ENCODE measurements around the gene DGKK. TPM values are rescaled to one million over a fixed set of nuclear protein-coding genes. Genes with fewer than 3 reads are reported as not detected.

Gene DGKK
- total and polyA plus RNA-seq, 3 experiments from 2014 or later = not detected

DNA sequence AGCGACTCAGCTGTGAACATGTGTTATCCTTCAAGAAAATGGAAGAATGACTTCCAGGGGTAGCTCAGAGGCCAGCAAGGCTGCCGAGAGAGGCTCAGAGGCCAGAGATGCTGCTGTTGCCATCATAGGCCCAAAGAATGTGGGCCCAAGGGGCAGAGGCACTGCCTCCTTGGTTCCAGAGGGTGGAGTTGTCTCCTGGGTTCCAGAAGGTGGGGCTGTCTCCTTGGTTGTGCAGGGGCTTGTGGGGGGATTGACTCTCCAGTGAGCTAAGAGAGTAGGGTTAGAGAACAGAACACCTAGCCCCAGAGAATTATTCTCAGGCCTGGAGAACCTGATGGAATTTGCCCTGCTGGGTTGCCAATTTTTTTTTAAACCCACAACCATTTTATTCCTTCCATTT, 62.6 kb downstream of the DGKK start:
- Mint-ChIP-seq H3K27ac (no peak overlapping the region), H3K36me3 (peaks cover 0 to 2% (median 0%) of the 10 kb centered on the region in 3 donors), H3K9me3 (peaks cover 0 to 10% (median 0%) of the 10 kb centered on the region in 5 donors), H3K4me3 (no peak overlapping the region), H3K27me3 (peaks cover 11 to 18% of the 10 kb centered on the region in 2 donors), H3K4me1 (no peaks in the 10 kb centered on the region)
- H3K4me1 ChIP-seq (ENCODE audit: insufficient read depth, low read length) = no peaks in the 10 kb centered on the region
- no peaks in the 10 kb centered on the region for H3K9me3 ChIP-seq (ENCODE audit: low read length)
- DNase-seq = no peak
- H3K27me3 ChIP-seq (ENCODE audit: insufficient read depth, low read length, poor library complexity, severe bottlenecking) = no peaks in the 10 kb centered on the region
- POLR2A ChIA-PET = no interaction called here
- H3K36me3 ChIP-seq (ENCODE audit: insufficient read depth, low read length) = no peaks in the 10 kb centered on the region
- no peak overlapping the region for H3K4me3 ChIP-seq (ENCODE audit: low read length)
- no peak overlapping the region for H3K27ac ChIP-seq (ENCODE audit: low read depth, low read length)
- CTCF ChIA-PET = no interaction called here

DNA sequence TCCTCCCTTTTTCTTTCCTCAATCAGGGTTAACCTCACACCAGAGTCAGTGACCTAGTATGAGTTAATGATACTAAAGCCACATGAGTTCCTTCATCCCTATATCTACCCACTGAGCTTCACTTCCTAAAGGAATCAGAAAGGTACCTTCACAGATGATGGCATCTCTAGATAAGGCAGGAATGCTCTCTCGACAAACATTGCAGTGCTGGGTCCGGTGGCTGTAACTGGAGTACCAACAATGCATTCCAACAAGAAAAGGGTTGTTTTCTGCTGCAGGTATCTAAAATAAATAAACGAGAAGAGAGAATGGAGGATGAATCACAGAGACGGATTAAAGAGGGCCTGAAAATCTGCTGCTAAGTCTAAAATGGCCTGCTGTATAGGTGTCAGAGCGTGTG, 66.7 kb downstream of the DGKK start:
- Mint-ChIP-seq H3K27ac (no peak overlapping the region), H3K4me1 (no peaks in the 10 kb centered on the region), H3K36me3 (peaks cover 0 to 2% (median 0%) of the 10 kb centered on the region in 3 donors), H3K27me3 (peaks cover 7 to 11% of the 10 kb centered on the region in 2 donors), H3K9me3 (peaks cover 0 to 7% (median 0%) of the 10 kb centered on the region in 5 donors), H3K4me3 (no peak overlapping the region)
- Histone ChIP-seq H3K9me3 (ENCODE audit: low read length) (no peaks in the 10 kb centered on the region), H3K27ac (ENCODE audit: low read depth, low read length) (no peak overlapping the region), H3K4me1 (ENCODE audit: insufficient read depth, low read length) (no peaks in the 10 kb centered on the region), H3K27me3 (ENCODE audit: insufficient read depth, low read length, poor library complexity, severe bottlenecking) (no peaks in the 10 kb centered on the region), H3K4me3 (ENCODE audit: low read length) (no peak overlapping the region), H3K36me3 (ENCODE audit: insufficient read depth, low read length) (no peaks in the 10 kb centered on the region)
- CTCF ChIA-PET = no interaction called here
- DNase-seq = no peak
- POLR2A ChIA-PET = no interaction called here

DNA sequence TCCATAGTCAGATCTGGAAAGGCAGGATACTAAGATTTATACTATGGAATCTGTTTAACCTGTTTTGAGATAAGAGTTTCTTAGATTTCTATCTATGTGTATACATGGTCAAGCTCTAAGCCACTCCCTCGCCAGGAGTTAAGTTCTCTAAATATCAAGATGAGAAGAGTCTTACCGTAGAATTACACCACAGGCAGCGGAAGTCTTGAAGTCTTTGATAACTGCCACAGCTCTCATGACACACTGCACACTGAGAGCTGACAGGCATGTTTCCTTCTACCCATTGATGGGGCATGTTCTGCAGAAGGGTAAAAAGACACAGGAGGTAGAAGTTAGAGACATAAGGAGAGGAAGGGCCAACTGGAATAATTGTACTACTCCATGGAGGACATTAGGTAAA, 67.7 kb downstream of the DGKK start:
- Histone ChIP-seq H3K36me3 (ENCODE audit: insufficient read depth, low read length) (no peaks in the 10 kb centered on the region), H3K4me3 (ENCODE audit: low read length) (no peak overlapping the region), H3K27ac (ENCODE audit: low read depth, low read length) (no peak overlapping the region), H3K9me3 (ENCODE audit: low read length) (no peaks in the 10 kb centered on the region), H3K4me1 (ENCODE audit: insufficient read depth, low read length) (no peaks in the 10 kb centered on the region), H3K27me3 (ENCODE audit: insufficient read depth, low read length, poor library complexity, severe bottlenecking) (no peaks in the 10 kb centered on the region)
- no peak for DNase-seq
- H3K27me3 Mint-ChIP-seq = peaks cover 7 to 10% of the 10 kb centered on the region in 2 donors
- peaks cover 0 to 2% (median 0%) of the 10 kb centered on the region in 3 donors for H3K36me3 Mint-ChIP-seq
- peaks cover 0 to 2% (median 0%) of the 10 kb centered on the region in 5 donors for H3K9me3 Mint-ChIP-seq
- ChIA-PET CTCF (no interaction called here), POLR2A (no interaction called here)
- no peak overlapping the region for H3K27ac Mint-ChIP-seq
- H3K4me1 Mint-ChIP-seq = no peaks in the 10 kb centered on the region
- no peak overlapping the region for H3K4me3 Mint-ChIP-seq

DNA sequence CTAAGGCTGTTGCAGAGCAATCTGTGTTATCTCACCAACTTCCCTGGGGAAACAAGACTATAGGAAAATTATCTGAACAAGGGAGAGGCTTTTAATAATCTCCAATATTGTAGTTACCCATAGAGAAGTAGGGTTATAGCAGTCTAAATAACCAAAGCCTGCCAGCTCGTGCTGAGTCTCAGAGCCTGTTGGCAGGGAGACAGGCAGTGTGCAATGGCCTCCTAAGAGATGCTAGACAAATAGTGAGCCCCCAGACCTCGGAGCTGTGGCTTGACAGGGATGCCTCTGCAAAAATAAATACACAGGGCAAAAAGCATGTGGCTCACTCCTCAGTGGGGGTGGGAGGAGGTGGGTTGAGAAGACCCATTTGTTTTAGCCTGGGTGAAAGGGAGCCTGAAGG, 76.7 kb downstream of the DGKK start:
- no peak overlapping the region for H3K4me3 Mint-ChIP-seq
- Histone ChIP-seq H3K4me3 (ENCODE audit: low read length) (no peak overlapping the region), H3K27me3 (ENCODE audit: insufficient read depth, low read length, poor library complexity, severe bottlenecking) (no peaks in the 10 kb centered on the region), H3K9me3 (ENCODE audit: low read length) (no peaks in the 10 kb centered on the region), H3K27ac (ENCODE audit: low read depth, low read length) (no peak overlapping the region), H3K36me3 (ENCODE audit: insufficient read depth, low read length) (no peaks in the 10 kb centered on the region), H3K4me1 (ENCODE audit: insufficient read depth, low read length) (no peaks in the 10 kb centered on the region)
- no peaks in the 10 kb centered on the region for H3K36me3 Mint-ChIP-seq
- H3K4me1 Mint-ChIP-seq = no peaks in the 10 kb centered on the region
- ChIA-PET CTCF (no interaction called here), POLR2A (no interaction called here)
- peaks cover 7 to 21% of the 10 kb centered on the region in 2 donors for H3K27me3 Mint-ChIP-seq
- DNase-seq = no peak
- no peak overlapping the region for H3K27ac Mint-ChIP-seq
- H3K9me3 Mint-ChIP-seq = no peaks in the 10 kb centered on the region

DNA sequence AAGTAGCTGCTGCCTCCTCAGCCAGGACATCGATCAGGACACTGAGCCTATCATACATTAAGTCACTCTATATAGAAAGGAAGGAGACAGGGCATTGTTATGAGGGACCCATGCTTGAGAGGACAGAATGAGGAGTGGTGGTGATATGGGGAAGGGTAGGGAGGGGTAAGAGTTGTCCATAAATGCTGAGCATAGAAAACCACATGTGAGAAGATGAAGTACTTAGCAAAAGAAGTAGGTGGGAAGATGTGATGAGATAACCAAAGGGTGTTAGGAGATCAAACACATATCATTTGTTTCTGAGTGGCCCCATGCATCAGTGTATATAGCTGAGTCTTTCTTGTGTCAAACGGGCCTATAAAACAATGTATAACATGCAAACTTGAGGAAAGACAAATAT, 84.1 kb downstream of the DGKK start:
- H3K4me1 Mint-ChIP-seq = no peaks in the 10 kb centered on the region
- ChIA-PET POLR2A (no interaction called here), CTCF (no interaction called here)
- H3K27ac Mint-ChIP-seq = no peak overlapping the region
- no peak overlapping the region for H3K4me3 Mint-ChIP-seq
- no peak for DNase-seq
- H3K27me3 Mint-ChIP-seq = peaks cover under 1 to 2% of the 10 kb centered on the region in 2 donors
- Histone ChIP-seq H3K27ac (ENCODE audit: low read depth, low read length) (no peak overlapping the region), H3K4me3 (ENCODE audit: low read length) (no peak overlapping the region), H3K36me3 (ENCODE audit: insufficient read depth, low read length) (no peaks in the 10 kb centered on the region), H3K27me3 (ENCODE audit: insufficient read depth, low read length, poor library complexity, severe bottlenecking) (no peaks in the 10 kb centered on the region), H3K4me1 (ENCODE audit: insufficient read depth, low read length) (no peaks in the 10 kb centered on the region), H3K9me3 (ENCODE audit: low read length) (no peaks in the 10 kb centered on the region)
- H3K9me3 Mint-ChIP-seq = no peaks in the 10 kb centered on the region
- no peaks in the 10 kb centered on the region for H3K36me3 Mint-ChIP-seq

DNA sequence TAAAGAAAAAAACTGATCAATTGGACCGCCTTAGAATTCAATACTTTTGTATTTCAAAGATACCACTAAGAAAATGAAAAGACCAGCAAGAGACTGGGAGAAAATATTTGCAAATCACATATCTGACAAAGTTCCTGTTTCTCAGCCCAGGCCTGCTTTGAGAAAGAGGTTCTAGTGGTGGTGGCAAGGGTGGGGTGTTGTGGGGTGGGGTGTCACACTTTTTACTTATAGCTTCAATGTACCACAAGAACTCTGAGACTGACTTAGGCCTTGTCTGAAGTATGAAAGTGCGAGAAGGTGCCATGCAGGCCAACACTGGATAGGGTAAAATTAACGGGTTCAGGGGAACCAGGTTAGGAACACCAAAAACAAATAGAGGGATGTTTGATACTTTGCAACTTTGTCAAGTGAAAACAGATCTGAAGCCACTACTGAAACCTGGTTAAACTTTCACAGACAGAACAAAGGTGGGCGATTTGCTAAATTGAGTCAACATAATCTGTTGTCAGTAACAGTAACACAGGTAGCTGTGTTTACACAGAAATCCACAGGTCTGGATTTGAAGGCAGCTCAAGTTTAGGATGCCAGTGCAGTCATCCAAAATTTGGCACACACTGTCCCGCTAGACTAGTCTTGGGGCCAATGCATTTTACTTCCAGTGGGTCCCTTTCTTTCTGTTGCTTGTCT, 88.8 kb downstream of the DGKK start:
- H3K4me1 Mint-ChIP-seq = no peaks in the 10 kb centered on the region
- no peaks in the 10 kb centered on the region for H3K36me3 Mint-ChIP-seq
- Histone ChIP-seq H3K27me3 (ENCODE audit: insufficient read depth, low read length, poor library complexity, severe bottlenecking) (no peaks in the 10 kb centered on the region), H3K4me3 (ENCODE audit: low read length) (no peak overlapping the region), H3K9me3 (ENCODE audit: low read length) (no peaks in the 10 kb centered on the region), H3K36me3 (ENCODE audit: insufficient read depth, low read length) (no peaks in the 10 kb centered on the region), H3K27ac (ENCODE audit: low read depth, low read length) (no peak overlapping the region), H3K4me1 (ENCODE audit: insufficient read depth, low read length) (no peaks in the 10 kb centered on the region)
- no peak overlapping the region for H3K4me3 Mint-ChIP-seq
- no peaks in the 10 kb centered on the region for H3K9me3 Mint-ChIP-seq
- H3K27ac Mint-ChIP-seq = no peak overlapping the region
- CTCF ChIA-PET = no interaction called here
- no peaks in the 10 kb centered on the region for H3K27me3 Mint-ChIP-seq
- POLR2A ChIA-PET = no interaction called here
- DNase-seq = no peak

- no peaks in the 10 kb centered on the region for H3K36me3 ChIP-seq (ENCODE audit: insufficient read depth, low read length)
- Mint-ChIP-seq H3K4me1 (no peaks in the 10 kb centered on the region), H3K27ac (no peak overlapping the region), H3K36me3 (no peaks in the 10 kb centered on the region), H3K4me3 (no peak overlapping the region), H3K9me3 (no peaks in the 10 kb centered on the region), H3K27me3 (peaks cover 0 to 5% of the 10 kb centered on the region in 2 donors)
- no peaks in the 10 kb centered on the region for H3K27me3 ChIP-seq (ENCODE audit: insufficient read depth, low read length, poor library complexity, severe bottlenecking)
- H3K9me3 ChIP-seq (ENCODE audit: low read length) = no peaks in the 10 kb centered on the region
- ChIA-PET CTCF (no interaction called here), POLR2A (no interaction called here)
- H3K27ac ChIP-seq (ENCODE audit: low read depth, low read length) = no peak overlapping the region
- no peak for DNase-seq
- no peaks in the 10 kb centered on the region for H3K4me1 ChIP-seq (ENCODE audit: insufficient read depth, low read length)
- no peak overlapping the region for H3K4me3 ChIP-seq (ENCODE audit: low read length)
Measured at GRCh38 chrX:50375481-50376267, 95.0 kb downstream of the DGKK start.

DNA sequence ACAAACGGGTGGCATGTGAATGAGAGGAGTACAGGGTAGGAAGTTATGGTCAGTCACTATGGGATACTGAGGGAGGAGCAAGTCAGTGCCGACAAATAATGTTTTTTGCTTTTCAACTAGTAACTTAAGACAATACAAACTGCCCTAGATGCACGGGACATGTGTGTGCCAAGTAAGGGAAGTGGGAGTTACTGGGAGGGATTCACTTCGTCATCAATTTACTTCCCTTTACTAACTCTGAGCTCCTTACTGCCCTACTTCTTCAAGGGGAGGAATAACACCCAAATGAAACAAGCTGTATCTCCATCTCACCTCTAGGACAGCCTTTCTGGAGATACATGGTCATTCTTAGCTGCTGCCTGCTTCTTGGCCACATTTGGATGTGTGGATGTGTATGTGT, 97.7 kb downstream of the DGKK start:
- ChIA-PET POLR2A (no interaction called here), CTCF (no interaction called here)
- Mint-ChIP-seq H3K9me3 (no peaks in the 10 kb centered on the region), H3K36me3 (no peaks in the 10 kb centered on the region), H3K27me3 (peaks cover 0 to 7% of the 10 kb centered on the region in 2 donors), H3K4me1 (no peaks in the 10 kb centered on the region), H3K27ac (no peak overlapping the region), H3K4me3 (no peak overlapping the region)
- Histone ChIP-seq H3K4me1 (ENCODE audit: insufficient read depth, low read length) (no peaks in the 10 kb centered on the region), H3K27ac (ENCODE audit: low read depth, low read length) (no peak overlapping the region), H3K4me3 (ENCODE audit: low read length) (no peak overlapping the region), H3K27me3 (ENCODE audit: insufficient read depth, low read length, poor library complexity, severe bottlenecking) (no peaks in the 10 kb centered on the region), H3K9me3 (ENCODE audit: low read length) (no peaks in the 10 kb centered on the region), H3K36me3 (ENCODE audit: insufficient read depth, low read length) (no peaks in the 10 kb centered on the region)
- no peak for DNase-seq
